ENCODE results near the gene LST1.

LST1 gene

GRCh38 chr6:31560697-31561058, 25.4 kb upstream of the LST1 start:
- DNase-seq, result no peak

GRCh38 chr6:31567531-31568370, 18.3 kb upstream of the LST1 start:
- no peak for DNase-seq

GRCh38 chr6:31568537-31568961, 17.5 kb upstream of the LST1 start:
- peak; percentile 73 for DNase-seq

- DNase-seq, result no peak
Measured at GRCh38 chr6:31569861-31570536, 16.1 kb upstream of the LST1 start.

- DNase-seq, result peak; percentile 79
Measured at GRCh38 chr6:31572041-31572911, 13.8 kb upstream of the LST1 start, which contains the start of gene LTA. Gene LTA (plus strand): TSS chr6:31572289. CDS start chr6:31572743, 454 bp downstream.

GRCh38 chr6:31573239-31574105, 12.6 kb upstream of the LST1 start:
- no peak for DNase-seq

- DNase-seq, result no peak
Measured at GRCh38 chr6:31574106-31575061, 11.7 kb upstream of the LST1 start.

GRCh38 chr6:31575335-31575901, 10.7 kb upstream of the LST1 start, which contains the start of gene TNF:
Gene TNF (plus strand): TSS chr6:31575565. CDS start chr6:31575742, 177 bp downstream.
- DNase-seq, result peak; percentile 75

GRCh38 chr6:31575952-31576685, 10.0 kb upstream of the LST1 start:
- DNase-seq, result no peak

- DNase-seq, result no peak
Measured at GRCh38 chr6:31576897-31577578, 9.0 kb upstream of the LST1 start.

- no peak for DNase-seq
Measured at GRCh38 chr6:31577579-31577966, 8.5 kb upstream of the LST1 start.

- DNase-seq, result no peak
Measured at GRCh38 chr6:31578184-31579118, 7.6 kb upstream of the LST1 start.

- no peak for DNase-seq
Measured at GRCh38 chr6:31579119-31579505, 7.0 kb upstream of the LST1 start.

GRCh38 chr6:31579546-31580437, 6.3 kb upstream of the LST1 start:
- DNase-seq, result no peak

GRCh38 chr6:31580438-31580740, 5.7 kb upstream of the LST1 start:
- no peak for DNase-seq

GRCh38 chr6:31580807-31581433, 5.2 kb upstream of the LST1 start:
- DNase-seq, result peak; percentile 90
